Measurements from ENCODE around the gene LINGO3. TPM values are rescaled to one million over a fixed set of nuclear protein-coding genes. Genes with fewer than 3 reads are reported as not detected.

The LINGO3 gene
- polyA plus RNA-seq, 1 donor from 2014 or later = 2.7 TPM

GRCh38 chr19:2317756-2318155 is 9.8 kb upstream of the LINGO3 start:
- Histone ChIP-seq H3K79me2 (replicated peaks; ENCODE audit: insufficient read depth, low read length) (no peaks in the 10 kb centered on the region), H3K27me3 (ENCODE audit: insufficient read depth, low read depth, low read length) (no peaks in the 10 kb centered on the region), H4K20me1 (ENCODE audit: insufficient read depth) (no peaks in the 10 kb centered on the region), H3K9me3 (ENCODE audit: low read length) (no peaks in the 10 kb centered on the region), H3K27ac (ENCODE audit: low read length) (no peak overlapping the region), H3K4me3 (ENCODE audit: low read length) (no peak overlapping the region), H2AFZ (ENCODE audit: low read depth, low read length) (no peak overlapping the region), H3K4me2 (ENCODE audit: low read length) (no peak overlapping the region), H3K9ac (ENCODE audit: low read length) (no peak overlapping the region), H3K9me2 (ENCODE audit: insufficient read depth, low read length) (no peaks in the 10 kb centered on the region), H3F3A (ENCODE audit: insufficient read depth, low read length, poor library complexity, severe bottlenecking) (no peaks in the 10 kb centered on the region), H3K36me3 (ENCODE audit: insufficient read depth, low read length) (no peaks in the 10 kb centered on the region)
- TF ChIP-seq TAF1 (IDR thresholded peaks at IDR 0.05; ENCODE audit: low read depth) = no peak
- no peak for TF ChIP-seq RAD21 (conservative IDR thresholded peaks at IDR 0.05)
- TF ChIP-seq REST (IDR thresholded peaks at IDR 0.05; ENCODE audit: borderline replicate concordance) = no peak
- no peak for TF ChIP-seq EP300 (conservative IDR thresholded peaks at IDR 0.05; ENCODE audit: poor library complexity, severe bottlenecking)
- TF ChIP-seq SMC3 (conservative IDR thresholded peaks at IDR 0.05; ENCODE audit: poor library complexity) = no peak
- no peak for TF ChIP-seq MXI1 (conservative IDR thresholded peaks at IDR 0.05; ENCODE audit: poor library complexity, severe bottlenecking)
- TF ChIP-seq POLR2AphosphoS5 (IDR thresholded peaks at IDR 0.05) = no peak

- Histone ChIP-seq H2AFZ (ENCODE audit: low read depth, low read length) (no peak overlapping the region), H3F3A (ENCODE audit: insufficient read depth, low read length, poor library complexity, severe bottlenecking) (no peaks in the 10 kb centered on the region), H3K27me3 (ENCODE audit: insufficient read depth, low read depth, low read length) (no peaks in the 10 kb centered on the region), H3K9me2 (ENCODE audit: insufficient read depth, low read length) (no peaks in the 10 kb centered on the region), H3K36me3 (ENCODE audit: insufficient read depth, low read length) (no peaks in the 10 kb centered on the region), H3K79me2 (replicated peaks; ENCODE audit: insufficient read depth, low read length) (no peaks in the 10 kb centered on the region), H3K9me3 (ENCODE audit: low read length) (no peaks in the 10 kb centered on the region), H3K27ac (ENCODE audit: low read length) (no peak overlapping the region), H4K20me1 (ENCODE audit: insufficient read depth) (no peaks in the 10 kb centered on the region), H3K4me3 (ENCODE audit: low read length) (no peak overlapping the region), H3K4me2 (ENCODE audit: low read length) (no peak overlapping the region), H3K9ac (ENCODE audit: low read length) (no peak overlapping the region)
- no peak for TF ChIP-seq EP300 (conservative IDR thresholded peaks at IDR 0.05; ENCODE audit: poor library complexity, severe bottlenecking)
Observed at GRCh38 chr19:2317300-2317699, 9.3 kb upstream of the LINGO3 start.

DNA sequence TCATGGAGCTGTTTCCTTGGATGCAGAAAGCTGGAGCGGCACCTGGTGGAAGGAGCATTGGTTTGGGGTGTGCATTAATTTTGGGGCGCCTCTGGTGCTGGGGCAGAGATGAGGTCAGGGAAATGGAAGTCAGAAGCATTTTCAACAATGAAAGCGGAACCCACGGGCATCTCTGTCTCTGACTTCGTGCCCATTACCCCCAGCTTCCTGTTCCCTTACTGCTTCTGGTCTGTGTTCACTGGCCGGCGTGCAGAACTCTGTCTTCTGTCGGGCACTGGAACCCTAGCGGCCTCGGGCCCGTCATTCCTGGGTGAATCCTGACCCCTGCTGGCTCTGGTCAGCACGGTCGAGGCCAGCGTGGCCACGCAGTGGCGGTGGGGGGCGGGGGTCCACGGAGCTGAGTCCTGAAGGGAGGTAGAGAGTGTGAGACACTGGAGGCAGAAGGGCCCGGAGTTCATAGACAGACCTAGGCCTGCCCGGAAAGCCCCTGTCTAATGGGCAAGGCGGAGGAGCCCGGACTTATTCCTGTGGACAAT is 7.9 kb upstream of the LINGO3 start:
- H3K79me2 ChIP-seq (replicated peaks; ENCODE audit: insufficient read depth, low read length) = no peaks in the 10 kb centered on the region
- H3F3A ChIP-seq (ENCODE audit: insufficient read depth, low read length, poor library complexity, severe bottlenecking) = no peaks in the 10 kb centered on the region
- no peak overlapping the region for H3K4me2 ChIP-seq (ENCODE audit: low read length)
- no peaks in the 10 kb centered on the region for H4K20me1 ChIP-seq (ENCODE audit: insufficient read depth)
- H3K27me3 ChIP-seq (ENCODE audit: insufficient read depth, low read depth, low read length) = no peaks in the 10 kb centered on the region
- H3K9me2 ChIP-seq (ENCODE audit: insufficient read depth, low read length) = no peaks in the 10 kb centered on the region
- no peaks in the 10 kb centered on the region for H3K36me3 ChIP-seq (ENCODE audit: insufficient read depth, low read length)
- H3K9ac ChIP-seq (ENCODE audit: low read length) = no peak overlapping the region
- no peak overlapping the region for H3K27ac ChIP-seq (ENCODE audit: low read length)
- TF ChIP-seq SMC3 (conservative IDR thresholded peaks at IDR 0.05; ENCODE audit: poor library complexity) (peak; percentile 42), MXI1 (conservative IDR thresholded peaks at IDR 0.05; ENCODE audit: poor library complexity, severe bottlenecking) (no peak), RAD21 (conservative IDR thresholded peaks at IDR 0.05) (peak; percentile 57), POLR2AphosphoS5 (IDR thresholded peaks at IDR 0.05) (no peak), EZH2 (IDR thresholded peaks at IDR 0.05; ENCODE audit: borderline replicate concordance, insufficient read depth, low read length, poor library complexity, severe bottlenecking) (no peak), TAF1 (IDR thresholded peaks at IDR 0.05; ENCODE audit: low read depth) (no peak), REST (IDR thresholded peaks at IDR 0.05; ENCODE audit: borderline replicate concordance) (no peak), EP300 (conservative IDR thresholded peaks at IDR 0.05; ENCODE audit: poor library complexity, severe bottlenecking) (no peak)
- TF ChIP-seq, protein P1, sequence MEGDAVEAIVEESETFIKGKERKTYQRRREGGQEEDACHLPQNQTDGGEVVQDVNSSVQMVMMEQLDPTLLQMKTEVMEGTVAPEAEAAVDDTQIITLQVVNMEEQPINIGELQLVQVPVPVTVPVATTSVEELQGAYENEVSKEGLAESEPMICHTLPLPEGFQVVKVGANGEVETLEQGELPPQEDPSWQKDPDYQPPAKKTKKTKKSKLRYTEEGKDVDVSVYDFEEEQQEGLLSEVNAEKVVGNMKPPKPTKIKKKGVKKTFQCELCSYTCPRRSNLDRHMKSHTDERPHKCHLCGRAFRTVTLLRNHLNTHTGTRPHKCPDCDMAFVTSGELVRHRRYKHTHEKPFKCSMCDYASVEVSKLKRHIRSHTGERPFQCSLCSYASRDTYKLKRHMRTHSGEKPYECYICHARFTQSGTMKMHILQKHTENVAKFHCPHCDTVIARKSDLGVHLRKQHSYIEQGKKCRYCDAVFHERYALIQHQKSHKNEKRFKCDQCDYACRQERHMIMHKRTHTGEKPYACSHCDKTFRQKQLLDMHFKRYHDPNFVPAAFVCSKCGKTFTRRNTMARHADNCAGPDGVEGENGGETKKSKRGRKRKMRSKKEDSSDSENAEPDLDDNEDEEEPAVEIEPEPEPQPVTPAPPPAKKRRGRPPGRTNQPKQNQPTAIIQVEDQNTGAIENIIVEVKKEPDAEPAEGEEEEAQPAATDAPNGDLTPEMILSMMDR (IDR thresholded peaks at IDR 0.05; ENCODE audit: poor library complexity, severe bottlenecking) = peak; percentile 45
- H3K9me3 ChIP-seq (ENCODE audit: low read length) = no peaks in the 10 kb centered on the region
- H3K4me3 ChIP-seq (ENCODE audit: low read length) = no peak overlapping the region
- H2AFZ ChIP-seq (ENCODE audit: low read depth, low read length) = no peak overlapping the region

Measured in neural cell (in vitro differentiated cells).